NCI-H748 (cell line): ENCODE data around the gene EDEM1.
"Not testable (repeated sequence)": the region's sequence is repeated elsewhere in the genome, so short reads cannot be mapped to it uniquely, and the experiment has no call there.

Source experiments
- DNase-seq: peaks from one replicate; lab custom pipeline; 2025; ENCODE audit not compliant: unreplicated experiment; lab: John Stamatoyannopoulos, UW

The EDEM1 gene

GRCh38 chr3:5231487-5231886 lies 44.0 kb downstream of the EDEM1 start:
- no peak for DNase-seq

GRCh38 chr3:5232570-5232969 lies 45.1 kb downstream of the EDEM1 start:
- no peak for DNase-seq

- DNase-seq = no peak
Measured at GRCh38 chr3:5233026-5233425, 45.5 kb downstream of the EDEM1 start.

- no peak for DNase-seq
Measured at GRCh38 chr3:5235655-5236054, 48.1 kb downstream of the EDEM1 start.

GRCh38 chr3:5238545-5238944 lies 51.0 kb downstream of the EDEM1 start:
- no peak for DNase-seq

GRCh38 chr3:5239602-5240001 lies 52.1 kb downstream of the EDEM1 start:
- DNase-seq = no peak

GRCh38 chr3:5240740-5241139 lies 53.2 kb downstream of the EDEM1 start:
- no peak for DNase-seq

GRCh38 chr3:5242785-5243184 lies 55.3 kb downstream of the EDEM1 start:
- DNase-seq = not testable (repeated sequence)

GRCh38 chr3:5245927-5246326 lies 58.4 kb downstream of the EDEM1 start:
- DNase-seq = no peak

- no peak for DNase-seq
Measured at GRCh38 chr3:5248822-5249221, 61.3 kb downstream of the EDEM1 start.

GRCh38 chr3:5250467-5251195 lies 63.1 kb downstream of the EDEM1 start:
- DNase-seq = peak; percentile 17

- DNase-seq = no peak
Measured at GRCh38 chr3:5251196-5251583, 63.7 kb downstream of the EDEM1 start.

GRCh38 chr3:5252131-5252530 lies 64.6 kb downstream of the EDEM1 start:
- DNase-seq = no peak

GRCh38 chr3:5254281-5255048 lies 67.0 kb downstream of the EDEM1 start:
- DNase-seq = no peak

GRCh38 chr3:5255404-5256344 lies 68.2 kb downstream of the EDEM1 start:
- DNase-seq = no peak

- no peak for DNase-seq
Measured at GRCh38 chr3:5258526-5258925, 71.0 kb downstream of the EDEM1 start.

GRCh38 chr3:5260992-5261501 lies 73.5 kb downstream of the EDEM1 start:
- DNase-seq = no peak

GRCh38 chr3:5262507-5262906 lies 75.0 kb downstream of the EDEM1 start:
- no peak for DNase-seq

GRCh38 chr3:5264093-5264600 lies 76.6 kb downstream of the EDEM1 start:
- no peak for DNase-seq

- no peak for DNase-seq
Measured at GRCh38 chr3:5264896-5265770, 77.6 kb downstream of the EDEM1 start.
